Peyer's patch (tissue), 4 donors: Measurements from ENCODE around the gene MRPL24.

Experiments used
- POLR2A ChIP-seq, 2 donors: fragments of 450-650 bp; IDR thresholded peaks; one replicate each; pipeline ENCODE4 v1.5.1; 2017; ENCODE audit warnings: antibody characterized with exemption in 2 of 2, mild to moderate bottlenecking in 2 of 2, moderate library complexity in 2 of 2
- TF ChIP-seq, protein P1 (sequence below), 6 experiments: fragments of 450-650 bp in 4 of 6; fragments of 200-600 bp in 2 of 6; sonication (generic) in 1 of 6; IDR thresholded peaks; one replicate each; pipeline ENCODE4 v1.5.1; 2017 to 2019; ENCODE audit warnings: antibody characterized with exemption in 6 of 6, mild to moderate bottlenecking in 3 of 6, moderate library complexity in 1 of 6

DNA sequence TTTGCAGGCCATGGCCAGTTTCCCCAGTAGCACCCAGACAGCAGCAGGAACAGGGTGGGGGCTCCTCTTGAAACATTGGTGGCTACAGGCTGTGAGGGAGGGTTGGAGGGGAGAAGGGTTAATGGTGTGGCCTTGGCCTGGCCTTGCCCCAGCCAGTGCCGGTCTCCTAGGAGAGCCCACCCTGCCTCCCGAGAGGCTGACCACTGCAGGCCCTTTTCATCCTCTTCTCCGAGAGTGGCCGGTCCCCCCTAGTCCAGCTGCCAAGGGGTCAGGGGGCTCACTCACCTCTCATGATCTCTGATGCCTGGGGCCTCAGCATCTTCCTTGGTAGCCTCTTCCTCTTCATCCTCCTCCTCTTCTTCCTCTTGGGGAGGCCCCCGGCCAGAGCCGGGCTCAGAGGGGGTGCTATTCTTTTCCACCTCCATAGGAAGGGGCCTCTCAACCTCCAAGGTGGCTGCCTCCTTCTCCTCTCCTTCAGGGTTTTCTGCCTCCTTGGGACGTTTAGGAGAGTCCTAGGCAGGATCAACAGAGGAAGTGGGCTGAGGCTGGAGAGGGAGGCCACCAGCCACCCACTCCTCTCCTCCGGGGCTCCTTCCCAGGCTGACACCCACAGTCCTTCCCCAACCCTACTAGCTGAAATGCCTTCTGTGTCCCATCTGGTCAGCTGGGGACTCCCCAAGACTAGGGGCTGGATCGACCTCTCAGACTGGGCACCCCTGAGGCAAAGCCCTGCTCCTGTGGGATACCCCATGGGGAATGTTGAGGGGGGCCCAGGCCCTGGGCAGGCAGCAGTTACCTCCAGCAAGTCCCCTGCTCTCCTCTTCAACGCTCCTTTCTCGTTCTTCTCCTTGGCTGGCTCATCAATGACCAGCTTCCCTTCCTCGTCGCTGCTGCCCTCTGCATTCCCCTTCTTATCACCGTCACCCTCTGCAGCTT lies 2.7 kb upstream of the MRPL24 start:
- TF ChIP-seq, protein P1, sequence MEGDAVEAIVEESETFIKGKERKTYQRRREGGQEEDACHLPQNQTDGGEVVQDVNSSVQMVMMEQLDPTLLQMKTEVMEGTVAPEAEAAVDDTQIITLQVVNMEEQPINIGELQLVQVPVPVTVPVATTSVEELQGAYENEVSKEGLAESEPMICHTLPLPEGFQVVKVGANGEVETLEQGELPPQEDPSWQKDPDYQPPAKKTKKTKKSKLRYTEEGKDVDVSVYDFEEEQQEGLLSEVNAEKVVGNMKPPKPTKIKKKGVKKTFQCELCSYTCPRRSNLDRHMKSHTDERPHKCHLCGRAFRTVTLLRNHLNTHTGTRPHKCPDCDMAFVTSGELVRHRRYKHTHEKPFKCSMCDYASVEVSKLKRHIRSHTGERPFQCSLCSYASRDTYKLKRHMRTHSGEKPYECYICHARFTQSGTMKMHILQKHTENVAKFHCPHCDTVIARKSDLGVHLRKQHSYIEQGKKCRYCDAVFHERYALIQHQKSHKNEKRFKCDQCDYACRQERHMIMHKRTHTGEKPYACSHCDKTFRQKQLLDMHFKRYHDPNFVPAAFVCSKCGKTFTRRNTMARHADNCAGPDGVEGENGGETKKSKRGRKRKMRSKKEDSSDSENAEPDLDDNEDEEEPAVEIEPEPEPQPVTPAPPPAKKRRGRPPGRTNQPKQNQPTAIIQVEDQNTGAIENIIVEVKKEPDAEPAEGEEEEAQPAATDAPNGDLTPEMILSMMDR (IDR thresholded peaks at IDR 0.05), result no peak
- TF ChIP-seq POLR2A (IDR thresholded peaks at IDR 0.05), result no peak
